ENCODE results near the gene TAAR5.
"Not testable (repeated sequence)": the region's sequence is repeated elsewhere in the genome, so short reads cannot be mapped to it uniquely, and the experiment has no call there.

Gene TAAR5

GRCh38 chr6:132569170-132569569 is 20.4 kb downstream of the TAAR5 start:
- DNase-seq: no peak

- DNase-seq: no peak
Observed at GRCh38 chr6:132568611-132569010, 20.9 kb downstream of the TAAR5 start.

GRCh38 chr6:132567566-132567965 is 22.0 kb downstream of the TAAR5 start:
- DNase-seq: no peak

- DNase-seq: no peak
Observed at GRCh38 chr6:132566404-132566803, 23.1 kb downstream of the TAAR5 start.

- DNase-seq: not testable (repeated sequence)
Observed at GRCh38 chr6:132560087-132560486, 29.5 kb downstream of the TAAR5 start.

- no peak for DNase-seq
Observed at GRCh38 chr6:132552372-132552771, 37.2 kb downstream of the TAAR5 start, which contains the start of gene TAAR8. Gene TAAR8 (plus strand): TSS chr6:132552672. CDS start chr6:132552693, 21 bp downstream.

- no peak for DNase-seq
Observed at GRCh38 chr6:132551214-132551613, 38.3 kb downstream of the TAAR5 start.

GRCh38 chr6:132548746-132549463 is 40.6 kb downstream of the TAAR5 start:
- no peak for DNase-seq

GRCh38 chr6:132544826-132545225 is 44.7 kb downstream of the TAAR5 start:
- no peak for DNase-seq
